ENCODE measurements around the gene TMPRSS4.

DNA sequence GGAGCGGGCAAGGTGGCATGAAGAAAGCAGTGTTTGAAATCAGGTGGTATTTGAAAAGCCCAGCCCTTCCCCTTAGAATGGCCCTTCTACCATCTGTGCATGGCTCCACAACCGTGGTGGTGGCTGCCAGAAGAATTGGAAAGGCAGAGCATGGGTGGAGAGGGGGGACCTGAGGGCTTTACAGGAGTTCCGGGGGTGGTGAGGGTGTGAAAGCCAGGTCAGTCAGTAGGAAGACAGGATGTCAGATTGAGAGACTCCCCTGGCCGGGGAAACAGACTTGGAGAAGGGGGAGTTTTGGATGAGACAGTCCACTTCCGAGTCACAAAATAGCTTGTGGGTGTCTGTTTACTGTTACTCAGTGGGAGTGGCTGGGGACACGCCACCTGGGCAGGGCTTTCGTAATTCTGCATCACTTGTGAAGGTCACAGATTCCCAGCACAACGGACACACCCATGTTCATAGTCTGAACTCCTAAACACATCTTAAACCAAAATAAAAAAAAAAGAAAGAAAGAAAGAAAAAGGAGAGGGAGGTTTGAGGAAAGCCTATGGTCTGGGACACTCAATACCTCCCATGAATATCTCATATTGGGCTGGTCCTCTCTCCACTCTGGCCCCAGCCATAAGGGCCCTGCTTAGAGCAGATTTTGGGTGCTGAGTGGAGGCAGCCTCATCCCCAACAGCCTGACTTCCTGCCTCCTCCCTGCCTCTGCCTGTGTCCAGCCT is 34.3 kb downstream of the TMPRSS4 start:
- TF ChIP-seq, protein P1, sequence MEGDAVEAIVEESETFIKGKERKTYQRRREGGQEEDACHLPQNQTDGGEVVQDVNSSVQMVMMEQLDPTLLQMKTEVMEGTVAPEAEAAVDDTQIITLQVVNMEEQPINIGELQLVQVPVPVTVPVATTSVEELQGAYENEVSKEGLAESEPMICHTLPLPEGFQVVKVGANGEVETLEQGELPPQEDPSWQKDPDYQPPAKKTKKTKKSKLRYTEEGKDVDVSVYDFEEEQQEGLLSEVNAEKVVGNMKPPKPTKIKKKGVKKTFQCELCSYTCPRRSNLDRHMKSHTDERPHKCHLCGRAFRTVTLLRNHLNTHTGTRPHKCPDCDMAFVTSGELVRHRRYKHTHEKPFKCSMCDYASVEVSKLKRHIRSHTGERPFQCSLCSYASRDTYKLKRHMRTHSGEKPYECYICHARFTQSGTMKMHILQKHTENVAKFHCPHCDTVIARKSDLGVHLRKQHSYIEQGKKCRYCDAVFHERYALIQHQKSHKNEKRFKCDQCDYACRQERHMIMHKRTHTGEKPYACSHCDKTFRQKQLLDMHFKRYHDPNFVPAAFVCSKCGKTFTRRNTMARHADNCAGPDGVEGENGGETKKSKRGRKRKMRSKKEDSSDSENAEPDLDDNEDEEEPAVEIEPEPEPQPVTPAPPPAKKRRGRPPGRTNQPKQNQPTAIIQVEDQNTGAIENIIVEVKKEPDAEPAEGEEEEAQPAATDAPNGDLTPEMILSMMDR (IDR thresholded peaks at IDR 0.05; ENCODE audit: low read depth, low read length), result no peak
- no peak for TF ChIP-seq EZH2phosphoT487 (IDR thresholded peaks at IDR 0.05; ENCODE audit: low read depth)

All from OCI-LY3 (cell line).